ENCODE results near the gene ZNF451. TPM values are rescaled to one million over a fixed set of nuclear protein-coding genes. Genes with fewer than 3 reads are reported as not detected.

The ZNF451 gene
- total RNA-seq, 1 donor from 2014 or later = 71.9 TPM

DNA sequence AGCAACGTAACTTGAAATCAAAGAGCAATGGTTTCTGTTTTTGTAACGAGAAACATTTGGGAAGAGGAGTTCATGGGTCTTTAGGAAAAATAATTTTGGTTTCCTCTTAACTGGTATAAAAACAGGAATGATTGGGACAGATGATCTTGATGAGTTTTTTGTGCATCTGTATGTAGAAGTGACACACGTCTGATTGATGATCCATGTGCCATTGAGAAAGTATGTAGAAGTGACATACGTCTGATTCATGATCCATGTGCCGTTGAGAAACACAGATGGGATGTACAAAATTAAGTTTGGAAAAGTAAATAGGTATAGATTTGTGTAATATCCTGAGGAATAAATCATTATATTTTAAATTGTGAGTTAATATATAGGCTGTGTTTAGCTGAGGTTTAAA, 41.4 kb upstream of the ZNF451 start:
- DNase-seq (no peak), ATAC-seq (ENCODE audit: low read depth) (no peak)
- TF ChIP-seq, protein P1, sequence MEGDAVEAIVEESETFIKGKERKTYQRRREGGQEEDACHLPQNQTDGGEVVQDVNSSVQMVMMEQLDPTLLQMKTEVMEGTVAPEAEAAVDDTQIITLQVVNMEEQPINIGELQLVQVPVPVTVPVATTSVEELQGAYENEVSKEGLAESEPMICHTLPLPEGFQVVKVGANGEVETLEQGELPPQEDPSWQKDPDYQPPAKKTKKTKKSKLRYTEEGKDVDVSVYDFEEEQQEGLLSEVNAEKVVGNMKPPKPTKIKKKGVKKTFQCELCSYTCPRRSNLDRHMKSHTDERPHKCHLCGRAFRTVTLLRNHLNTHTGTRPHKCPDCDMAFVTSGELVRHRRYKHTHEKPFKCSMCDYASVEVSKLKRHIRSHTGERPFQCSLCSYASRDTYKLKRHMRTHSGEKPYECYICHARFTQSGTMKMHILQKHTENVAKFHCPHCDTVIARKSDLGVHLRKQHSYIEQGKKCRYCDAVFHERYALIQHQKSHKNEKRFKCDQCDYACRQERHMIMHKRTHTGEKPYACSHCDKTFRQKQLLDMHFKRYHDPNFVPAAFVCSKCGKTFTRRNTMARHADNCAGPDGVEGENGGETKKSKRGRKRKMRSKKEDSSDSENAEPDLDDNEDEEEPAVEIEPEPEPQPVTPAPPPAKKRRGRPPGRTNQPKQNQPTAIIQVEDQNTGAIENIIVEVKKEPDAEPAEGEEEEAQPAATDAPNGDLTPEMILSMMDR (IDR thresholded peaks at IDR 0.05) = no peak
- intact Hi-C loops (cut with micrococcal nuclease) = loop anchor here (5.0 kb wide), 2 partner anchors 174 to 269 kb away; partner anchors contain the start of genes PRIM2 and RAB23
- H3K4me1 Mint-ChIP-seq = peaks cover 21% of the 10 kb centered on the region
- H3K4me3 Mint-ChIP-seq = no peak overlapping the region
- ChIA-PET POLR2A (no interaction called here), CTCF (no interaction called here)
- peaks cover 3% of the 10 kb centered on the region for H3K9me3 Mint-ChIP-seq
- no peaks in the 10 kb centered on the region for H3K27me3 Mint-ChIP-seq
- peaks cover 44% of the 10 kb centered on the region for H3K36me3 Mint-ChIP-seq (ENCODE audit: low read depth)
- H3K27ac Mint-ChIP-seq = no peak overlapping the region

- DNase-seq (no peak), ATAC-seq (ENCODE audit: low read depth) (no peak)
- ChIA-PET POLR2A (no interaction called here), CTCF (no interaction called here)
- no peak overlapping the region for H3K27ac Mint-ChIP-seq
- TF ChIP-seq, protein P1 (IDR thresholded peaks at IDR 0.05) = no peak
- peaks cover 24% of the 10 kb centered on the region for H3K36me3 Mint-ChIP-seq (ENCODE audit: low read depth)
- intact Hi-C loops (cut with micrococcal nuclease) = no loop called here
- H3K9me3 Mint-ChIP-seq = no peaks in the 10 kb centered on the region
- H3K27me3 Mint-ChIP-seq = no peaks in the 10 kb centered on the region
- H3K4me1 Mint-ChIP-seq = peaks cover 9% of the 10 kb centered on the region
- no peak overlapping the region for H3K4me3 Mint-ChIP-seq
Measured at GRCh38 chr6:57063847-57064246, 26.1 kb upstream of the ZNF451 start.

DNA sequence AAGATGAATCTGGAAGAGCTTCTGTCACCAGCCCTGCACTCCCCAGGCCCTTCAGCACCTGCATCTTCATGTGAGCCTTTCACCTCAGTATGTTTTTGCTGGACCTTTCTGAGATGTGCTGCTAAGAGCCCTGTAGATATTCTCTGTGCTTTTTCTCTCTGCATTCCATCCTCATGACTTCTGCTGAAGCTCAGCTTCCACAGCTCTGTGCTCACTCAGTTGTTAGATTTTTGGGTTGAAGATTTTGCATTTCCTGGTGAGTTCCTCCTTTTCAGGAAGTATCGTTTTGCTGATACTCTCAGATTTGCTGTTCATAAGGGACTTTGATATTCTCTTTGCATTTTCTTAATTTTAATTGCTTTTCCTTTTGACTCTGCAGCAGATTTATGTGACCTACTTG, 25.2 kb upstream of the ZNF451 start:
- CTCF ChIA-PET = no interaction called here
- intact Hi-C loops (cut with micrococcal nuclease) = no loop called here

DNA sequence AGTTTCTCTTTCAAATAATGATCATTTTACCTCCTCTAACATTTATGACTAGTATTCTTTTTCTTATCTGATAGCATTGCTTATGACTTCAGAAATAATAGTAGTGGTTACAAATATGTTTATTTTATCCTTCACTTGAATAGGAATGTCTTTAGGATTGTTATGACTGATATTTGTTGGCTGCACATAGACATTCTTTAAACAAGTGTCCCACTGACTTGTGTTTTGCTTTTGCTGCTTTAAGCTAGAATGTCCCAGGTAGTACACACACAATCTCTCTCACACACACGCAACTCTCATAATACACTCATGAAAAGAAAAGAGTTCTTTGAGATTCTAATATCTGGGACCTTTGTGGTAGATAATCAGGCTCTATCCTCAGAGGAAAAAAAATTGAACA, 21.9 kb upstream of the ZNF451 start:
- DNase-seq (no peak), ATAC-seq (ENCODE audit: low read depth) (no peak)
- H3K4me3 Mint-ChIP-seq = no peak overlapping the region
- intact Hi-C loops (cut with micrococcal nuclease) = no loop called here
- no peak overlapping the region for H3K27ac Mint-ChIP-seq
- no peaks in the 10 kb centered on the region for H3K27me3 Mint-ChIP-seq
- ChIA-PET POLR2A (no interaction called here), CTCF (no interaction called here)
- H3K4me1 Mint-ChIP-seq = peaks cover 9% of the 10 kb centered on the region
- H3K36me3 Mint-ChIP-seq (ENCODE audit: low read depth) = peaks cover 9% of the 10 kb centered on the region
- no peaks in the 10 kb centered on the region for H3K9me3 Mint-ChIP-seq
- TF ChIP-seq, protein P1 (IDR thresholded peaks at IDR 0.05) = no peak

More for the DNA sequence above, 25.2 kb upstream of the ZNF451 start:
- ATAC-seq (ENCODE audit: low read depth) (no peak), DNase-seq (no peak)
- peaks cover 20% of the 10 kb centered on the region for H3K36me3 Mint-ChIP-seq (ENCODE audit: low read depth)
- no peaks in the 10 kb centered on the region for H3K9me3 Mint-ChIP-seq
- POLR2A ChIA-PET = interaction anchor here (1.1 kb wide), 1 partner anchor 25 kb away, joined by 5 read pairs; the partner anchor contains the start of gene ZNF451
- no peak overlapping the region for H3K27ac Mint-ChIP-seq
- TF ChIP-seq, protein P1 (IDR thresholded peaks at IDR 0.05) = no peak
- no peaks in the 10 kb centered on the region for H3K27me3 Mint-ChIP-seq
- no peak overlapping the region for H3K4me3 Mint-ChIP-seq
- peaks cover 9% of the 10 kb centered on the region for H3K4me1 Mint-ChIP-seq

DNA sequence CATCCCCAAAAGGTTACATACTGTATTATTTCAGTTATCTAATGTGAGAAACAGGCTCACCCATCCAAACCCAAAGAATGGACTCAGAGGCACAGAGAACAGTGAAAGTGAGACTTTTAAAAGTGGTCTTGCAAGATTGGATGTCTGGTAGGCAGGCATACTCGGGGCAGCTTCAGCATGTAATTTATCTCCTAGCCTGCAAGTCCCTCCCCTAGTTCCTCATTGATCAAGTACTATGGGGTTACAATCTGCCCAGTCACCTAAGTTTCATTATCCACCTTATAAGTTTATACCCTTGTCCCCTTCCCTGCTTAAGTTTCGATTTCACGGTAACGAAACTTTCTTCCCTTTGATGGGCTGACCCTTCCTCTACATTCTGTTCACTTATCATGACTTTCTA, 20.8 kb upstream of the ZNF451 start:
- peaks cover 7% of the 10 kb centered on the region for H3K36me3 Mint-ChIP-seq (ENCODE audit: low read depth)
- ATAC-seq (ENCODE audit: low read depth) = no peak
- intact Hi-C loops (cut with micrococcal nuclease) = no loop called here

More for the DNA sequence above, 20.8 kb upstream of the ZNF451 start:
- TF ChIP-seq, protein P1 (IDR thresholded peaks at IDR 0.05) = no peak
- no peak overlapping the region for H3K27ac Mint-ChIP-seq
- H3K4me1 Mint-ChIP-seq = peaks cover 9% of the 10 kb centered on the region
- ChIA-PET CTCF (no interaction called here), POLR2A (no interaction called here)
- H3K27me3 Mint-ChIP-seq = no peaks in the 10 kb centered on the region
- no peaks in the 10 kb centered on the region for H3K9me3 Mint-ChIP-seq
- no peak for DNase-seq
- no peak overlapping the region for H3K4me3 Mint-ChIP-seq

Measured in activated B cell treated with CpG ODN at 0.5 μM for 24 hours (primary cell).